Thymus (tissue), 11 donors: ENCODE results near the gene RBP3. TPM values are rescaled to one million over a fixed set of nuclear protein-coding genes. Genes with fewer than 3 reads are reported as not detected.

Experiments used
- DNase-seq, 9 donors: peaks; one replicate each; pipeline ENCODE4 v3.0.0-alpha.2; 2013; ENCODE audit warnings: low spot score in 9 of 9, low read depth in 6 of 9, missing footprints in 1 of 9
- H3K27ac ChIP-seq, 2 donors: one replicate each; pipeline ENCODE4 v1.5.1; 2013; ENCODE audit warnings: control low read depth in 1 of 2, low read depth in 1 of 2, low read length in 1 of 2, mild to moderate bottlenecking in 1 of 2, moderate library complexity in 1 of 2
- H3K27me3 ChIP-seq, 2 donors: one replicate each; pipeline ENCODE4 v1.5.1; 2013; ENCODE audit warnings: low read length in 1 of 2; ENCODE audit not compliant: control insufficient read depth in 2 of 2, insufficient read depth in 1 of 2
- H3K36me3 ChIP-seq, 2 donors: one replicate each; pipeline ENCODE4 v1.5.1; 2013; ENCODE audit warnings: low read length in 1 of 2, mild to moderate bottlenecking in 1 of 2, moderate library complexity in 1 of 2; ENCODE audit not compliant: control insufficient read depth in 2 of 2, insufficient read depth in 2 of 2
- H3K4me1 ChIP-seq, 2 donors: one replicate each; pipeline ENCODE4 v1.5.1; 2013; ENCODE audit warnings: low read length in 2 of 2; ENCODE audit not compliant: control insufficient read depth in 2 of 2, insufficient read depth in 2 of 2
- H3K4me3 ChIP-seq, 2 donors: one replicate each; pipeline ENCODE4 v1.5.1; 2013; ENCODE audit warnings: low read length in 2 of 2, control low read depth in 1 of 2, mild to moderate bottlenecking in 1 of 2
- H3K9me3 ChIP-seq, 2 donors: one replicate each; pipeline ENCODE4 v1.5.1; 2013; ENCODE audit warnings: low read length in 1 of 2, mild to moderate bottlenecking in 1 of 2; ENCODE audit not compliant: control insufficient read depth in 2 of 2, insufficient read depth in 1 of 2
- WGBS: extraction: QIAGEN DNeasy Blood & Tissue Kit; methylation state at CpG from one replicate; pipeline ENCODE4 v1.1.7; 2013; 5-methylcytosine and 5-hydroxymethylcytosine counted together
- polyA plus RNA-seq: library from polyadenylated mRNA; stranded (reverse); fragments of 200-250 nt; gene quantifications from one replicate; pipeline ENCODE4 v1.2.3, GENCODE V29; 2013
- total RNA-seq: library from RNA; stranded (reverse); fragments of 120-200 nt; gene quantifications from one replicate; pipeline ENCODE4 v1.2.4, GENCODE V29; 2013
- donor health status: healthy.

The RBP3 gene
- total and polyA plus RNA-seq, 2 donors: 0.05 TPM

DNA sequence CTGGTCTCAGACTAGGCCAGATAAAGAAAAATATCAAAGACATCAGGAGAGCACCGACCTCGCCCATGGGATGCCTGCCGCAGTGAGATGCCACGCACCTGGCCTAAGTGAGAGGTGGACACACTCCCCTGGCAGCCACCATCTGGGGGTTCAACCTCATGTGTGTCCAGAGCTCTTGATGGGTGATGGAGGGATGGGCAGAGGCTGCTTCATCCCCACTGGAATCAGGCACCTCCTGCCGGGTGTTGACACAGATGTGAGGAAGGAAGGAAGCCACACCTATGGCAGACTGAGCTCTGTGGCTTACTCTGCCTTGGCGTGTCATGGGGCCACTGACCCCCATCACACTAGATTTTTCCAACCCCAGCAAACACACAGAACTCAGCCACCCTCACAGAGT, 24.6 kb downstream of the RBP3 start:
- Histone ChIP-seq H3K36me3 (no peaks in the 10 kb centered on the region), H3K27me3 (no peaks in the 10 kb centered on the region), H3K9me3 (no peaks in the 10 kb centered on the region), H3K4me3 (no peak overlapping the region), H3K4me1 (peaks cover 8 to 11% of the 10 kb centered on the region in 2 donors), H3K27ac (no peak overlapping the region)
- 73% methylated on average over 6 of the region's 6 CpGs for WGBS
- DNase-seq: no peak

DNA sequence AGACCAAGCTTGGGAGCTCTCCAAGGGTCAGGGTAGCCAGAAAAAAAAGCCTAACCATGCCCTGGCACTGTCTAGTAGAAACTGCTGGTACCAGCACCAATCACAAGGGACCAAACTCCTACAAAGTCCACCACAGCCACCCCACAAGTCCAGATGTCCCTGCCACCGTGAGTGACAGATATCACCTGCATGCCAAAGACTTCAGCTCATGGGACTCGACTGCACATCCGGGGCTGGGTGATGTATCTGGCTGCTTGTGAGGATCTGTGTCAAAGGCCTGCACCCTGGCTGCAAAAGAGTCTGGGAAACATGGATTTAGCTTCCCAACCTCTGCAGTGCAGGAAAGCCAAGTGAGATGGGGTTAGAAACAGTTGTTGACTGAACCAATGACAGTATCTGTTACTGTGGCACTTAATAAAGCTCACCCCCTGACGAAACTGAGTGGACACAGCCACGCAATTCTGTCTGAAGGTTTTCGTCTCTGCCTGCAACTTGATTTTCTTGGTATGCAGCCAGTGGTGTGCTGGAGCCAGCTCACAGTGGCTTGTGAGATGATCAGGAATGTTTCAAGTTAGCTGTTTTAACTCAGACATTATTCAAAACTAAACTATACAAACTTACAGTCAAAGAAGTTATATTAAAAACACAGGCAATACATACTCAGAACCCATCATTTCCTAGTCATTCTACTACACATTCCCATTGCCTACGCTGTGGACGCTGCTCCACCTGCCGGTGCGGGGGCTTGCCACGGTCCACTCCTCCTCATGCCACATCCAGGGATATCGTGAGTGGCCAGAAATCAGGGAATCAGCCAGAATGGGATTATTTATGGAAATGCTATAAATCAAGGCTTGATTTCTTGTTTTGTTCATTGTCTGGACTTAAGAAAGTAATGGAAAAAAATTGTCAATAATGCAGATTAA, 26.7 kb downstream of the RBP3 start:
- peaks cover 15 to 23% of the 10 kb centered on the region in 2 donors for H3K4me1 ChIP-seq
- H3K9me3 ChIP-seq: no peaks in the 10 kb centered on the region
- H3K4me3 ChIP-seq: no peak overlapping the region
- peaks cover 0 to 7% of the 10 kb centered on the region in 2 donors for H3K27me3 ChIP-seq
- 93% methylated on average over 12 of the region's 12 CpGs for WGBS
- no peak for DNase-seq
- H3K27ac ChIP-seq: no peak overlapping the region
- no peaks in the 10 kb centered on the region for H3K36me3 ChIP-seq

DNA sequence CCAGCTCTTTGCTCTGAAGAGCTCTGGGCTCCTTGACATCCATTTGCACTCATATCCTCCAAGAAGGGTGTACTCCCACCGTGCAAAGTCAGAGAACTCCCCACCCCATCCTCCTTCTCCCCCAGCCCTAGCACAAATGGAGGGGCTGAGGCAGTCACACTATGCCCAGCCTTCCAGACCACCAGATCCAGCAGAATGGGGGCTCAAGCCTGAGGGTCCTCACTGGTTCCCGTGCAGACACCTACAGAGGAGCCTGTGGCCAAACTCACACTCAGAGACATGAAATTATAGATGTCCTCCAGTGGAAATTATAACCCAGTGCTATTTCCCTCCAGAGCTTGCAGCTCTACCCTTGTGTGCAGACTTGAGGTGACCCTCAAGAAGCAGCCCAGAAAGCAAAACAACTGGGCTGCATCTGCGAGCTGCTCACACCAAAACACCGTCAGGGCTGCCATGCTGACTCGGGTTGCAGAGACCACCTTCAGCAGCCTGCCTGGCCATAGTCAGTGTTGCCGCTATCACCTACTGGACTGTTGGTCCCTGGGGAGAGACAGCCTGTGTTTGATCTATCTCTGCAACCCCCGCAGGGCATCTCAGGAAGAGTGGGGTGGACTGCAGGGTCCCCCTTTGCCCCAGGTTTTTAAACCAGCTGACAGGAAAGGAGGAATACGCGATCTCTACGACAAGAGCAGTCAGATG, 28.5 kb downstream of the RBP3 start:
- Histone ChIP-seq H3K9me3 (no peaks in the 10 kb centered on the region), H3K27ac (peak overlapping the region in 1 of 2 donors; percentile 67), H3K27me3 (peaks cover 0 to 15% of the 10 kb centered on the region in 2 donors), H3K4me1 (peaks cover 15 to 29% of the 10 kb centered on the region in 2 donors), H3K36me3 (no peaks in the 10 kb centered on the region), H3K4me3 (no peak overlapping the region)
- WGBS: 68% methylated on average over 10 of the region's 10 CpGs
- DNase-seq: no peak

DNA sequence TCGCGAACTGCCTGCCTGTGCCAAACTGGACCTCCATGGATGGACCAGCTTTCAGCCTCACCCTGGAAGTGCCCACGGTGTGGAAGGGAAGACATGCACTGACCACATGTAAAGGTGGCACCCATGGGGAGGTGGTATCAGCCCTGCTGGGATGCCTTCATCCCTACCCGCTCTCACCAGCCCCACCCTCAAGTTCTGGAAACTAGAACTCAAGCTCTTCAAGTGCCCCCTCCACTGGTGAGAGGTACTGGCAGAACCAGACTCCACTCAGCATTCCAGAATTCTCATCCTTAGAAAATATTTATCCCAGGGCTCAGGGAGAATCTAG, 30.0 kb downstream of the RBP3 start:
- H3K36me3 ChIP-seq: no peaks in the 10 kb centered on the region
- no peak overlapping the region for H3K4me3 ChIP-seq
- peaks cover 0 to 15% of the 10 kb centered on the region in 2 donors for H3K27me3 ChIP-seq
- peaks cover 15 to 30% of the 10 kb centered on the region in 2 donors for H3K4me1 ChIP-seq
- 88% methylated on average over 4 of the region's 4 CpGs for WGBS
- DNase-seq: no peak
- peak overlapping the region in 1 of 2 donors; percentile 90 for H3K27ac ChIP-seq
- no peaks in the 10 kb centered on the region for H3K9me3 ChIP-seq

DNA sequence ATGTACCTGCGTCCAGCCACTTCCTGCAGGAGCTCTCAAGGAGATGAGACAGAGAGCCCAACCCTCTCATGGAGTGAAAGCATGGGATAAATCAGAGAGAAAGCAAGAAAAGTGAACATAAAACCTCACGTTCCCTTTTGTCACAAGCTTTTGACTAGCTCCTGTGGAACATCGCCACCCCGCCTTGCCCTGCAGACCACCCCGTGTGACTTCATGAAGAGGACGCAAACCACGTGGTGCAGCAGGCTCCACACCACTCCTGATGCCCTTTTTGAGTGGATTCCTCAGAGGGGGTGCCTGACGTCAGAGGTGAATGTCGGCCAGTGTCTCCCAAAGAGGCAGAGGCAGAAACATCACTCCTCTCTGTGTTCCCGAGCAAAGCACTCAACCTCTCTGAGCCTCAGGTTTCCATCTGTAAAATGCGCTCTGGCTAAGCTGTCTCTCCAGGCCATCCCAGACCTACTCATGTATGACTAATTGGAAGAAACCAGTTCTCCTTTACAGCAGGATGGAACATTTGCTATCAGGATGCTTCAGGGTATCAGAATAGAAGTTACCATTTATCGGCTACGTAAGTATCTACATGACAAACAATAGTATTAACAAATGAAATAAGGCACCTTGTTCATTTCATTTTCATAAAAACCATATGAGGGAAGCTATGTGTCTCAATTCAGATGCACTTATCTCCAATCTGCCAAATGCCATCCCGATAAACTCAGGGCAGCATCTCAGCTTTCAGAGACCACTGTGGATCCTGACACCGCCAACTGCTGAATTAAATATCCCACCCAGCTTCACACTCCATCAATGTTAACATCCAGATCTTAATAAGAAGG, 30.7 kb downstream of the RBP3 start:
- Histone ChIP-seq H3K4me1 (peaks cover 19 to 36% of the 10 kb centered on the region in 2 donors), H3K9me3 (no peaks in the 10 kb centered on the region), H3K27me3 (peaks cover 0 to 15% of the 10 kb centered on the region in 2 donors), H3K4me3 (no peak overlapping the region), H3K36me3 (no peaks in the 10 kb centered on the region), H3K27ac (no peak overlapping the region)
- 90% methylated on average over 15 of the region's 15 CpGs for WGBS
- DNase-seq: no peak

DNA sequence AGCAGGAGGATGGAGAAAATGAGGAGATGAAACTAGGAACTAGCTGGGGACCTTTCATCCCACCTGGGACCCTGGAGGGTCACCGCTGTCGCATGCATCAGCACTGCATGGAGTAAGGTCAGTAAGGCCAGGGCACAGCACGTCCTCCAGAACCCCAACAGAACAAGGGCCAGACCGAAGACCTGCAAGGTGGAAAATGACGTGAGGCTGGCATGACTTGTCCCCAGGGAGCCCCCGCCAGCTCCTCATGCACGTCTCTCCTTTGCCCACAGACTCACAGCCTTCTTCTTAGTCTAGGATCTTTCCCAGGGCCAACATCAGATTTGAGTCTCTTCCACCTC, 31.3 kb downstream of the RBP3 start:
- Histone ChIP-seq H3K27ac (no peak overlapping the region), H3K27me3 (peaks cover 0 to 18% of the 10 kb centered on the region in 2 donors), H3K9me3 (no peaks in the 10 kb centered on the region), H3K4me1 (peaks cover 21 to 40% of the 10 kb centered on the region in 2 donors), H3K36me3 (no peaks in the 10 kb centered on the region), H3K4me3 (no peak overlapping the region)
- no peak for DNase-seq
- WGBS: 88% methylated on average over 7 of the region's 7 CpGs

DNA sequence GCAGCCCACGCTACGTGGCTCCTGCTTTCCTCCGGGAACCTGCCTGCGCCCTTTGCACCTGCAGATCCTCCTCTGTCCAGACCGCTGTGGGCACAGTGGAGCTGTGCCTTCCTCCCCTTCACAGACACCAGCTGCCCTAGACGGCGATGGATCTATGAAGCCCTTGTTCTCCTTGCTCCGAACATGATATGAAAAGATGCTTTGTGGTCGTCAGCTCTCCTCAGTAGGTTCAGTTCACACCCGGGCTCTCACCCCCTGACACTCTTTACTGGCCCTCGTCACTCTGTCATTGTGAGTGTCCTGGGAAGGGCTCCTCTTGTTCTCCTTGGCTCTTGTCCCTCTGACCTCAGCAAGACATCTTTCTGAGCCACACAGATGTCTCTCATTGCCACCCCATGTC, 31.7 kb downstream of the RBP3 start:
- Histone ChIP-seq H3K27me3 (peaks cover 0 to 21% of the 10 kb centered on the region in 2 donors), H3K36me3 (no peaks in the 10 kb centered on the region), H3K27ac (no peak overlapping the region), H3K4me1 (peaks cover 21 to 43% of the 10 kb centered on the region in 2 donors), H3K4me3 (no peak overlapping the region), H3K9me3 (no peaks in the 10 kb centered on the region)
- peak in 3 of 9 donors; percentile 17 to 60 (median 47) for DNase-seq
- WGBS: 54% methylated on average over 11 of the region's 11 CpGs

DNA sequence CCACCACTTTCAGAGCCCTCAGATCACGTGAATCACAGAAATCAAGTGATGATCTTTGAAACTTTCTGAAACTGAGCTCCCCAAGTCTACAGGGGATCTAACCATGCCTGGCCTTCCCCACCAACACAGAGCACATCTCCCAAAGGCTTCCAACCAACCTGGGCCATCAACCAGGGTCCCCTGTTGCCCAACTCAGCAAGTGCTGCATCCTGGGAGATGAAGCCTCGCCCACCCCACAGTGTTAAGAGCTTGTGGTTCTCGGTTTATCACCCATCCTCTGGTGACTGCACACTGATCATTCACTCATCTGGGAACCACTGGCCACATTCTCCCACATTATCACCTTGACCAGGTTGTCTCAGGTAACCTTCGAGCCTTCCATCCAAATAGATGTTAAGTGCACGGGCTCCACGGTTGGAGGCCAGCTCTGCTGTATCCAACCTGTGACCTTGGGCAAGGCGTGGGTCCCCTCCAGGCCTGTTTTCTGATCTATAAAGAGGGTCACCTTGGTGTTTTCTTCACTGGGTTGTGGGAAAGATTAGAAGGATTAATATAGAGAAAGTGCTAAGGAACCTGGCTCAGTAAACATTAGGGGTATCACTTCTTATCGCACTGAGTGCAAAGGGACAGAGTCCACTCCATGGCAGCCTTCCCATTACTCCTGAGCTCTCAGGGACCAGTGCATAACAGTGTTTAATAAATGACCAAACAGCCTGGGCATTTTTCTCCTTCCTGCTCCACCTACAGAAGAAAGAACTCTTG, 32.4 kb downstream of the RBP3 start:
- H3K4me3 ChIP-seq: no peak overlapping the region
- peaks cover 0 to 21% of the 10 kb centered on the region in 2 donors for H3K27me3 ChIP-seq
- no peaks in the 10 kb centered on the region for H3K36me3 ChIP-seq
- DNase-seq: peak in 1 of 9 donors; percentile 25
- WGBS: 89% methylated on average over 8 of the region's 8 CpGs
- H3K27ac ChIP-seq: no peak overlapping the region
- H3K9me3 ChIP-seq: no peaks in the 10 kb centered on the region
- peaks cover 21 to 43% of the 10 kb centered on the region in 2 donors for H3K4me1 ChIP-seq
